H1 (cell line): ENCODE data around the gene KCNMB2.

ENCODE experiments used
- HDAC6 ChIP-seq: IDR thresholded peaks from one replicate; pipeline ENCODE4 v1.7.1; 2012; ENCODE audit warnings: low read depth, mild to moderate bottlenecking, inconsistent platforms, low read length, moderate library complexity
- POLR2A ChIP-seq, 2 experiments: IDR thresholded peaks; 1 replicate in 1 of 2; 2 replicates in 1 of 2; pipeline ENCODE4 v1.6.1; 2011; ENCODE audit warnings: low read depth in 2 of 2, low read length in 2 of 2, mild to moderate bottlenecking in 2 of 2; ENCODE audit errors: control extremely low read depth in 1 of 2
- POLR2AphosphoS5 ChIP-seq: IDR thresholded peaks from 2 replicates; pipeline ENCODE4 v1.6.1; 2011; ENCODE audit warnings: low read depth, low read length
- TF ChIP-seq, protein P1 (sequence below), 3 experiments: IDR thresholded peaks; 1 replicate in 2 of 3; 2 replicates in 1 of 3; pipeline versions ENCODE4 v1.5.1 to v1.6.1; 2011; ENCODE audit warnings: low read length in 3 of 3, mild to moderate bottlenecking in 3 of 3, inconsistent platforms in 2 of 3, low read depth in 1 of 3, moderate library complexity in 1 of 3; ENCODE audit not compliant: insufficient read depth in 1 of 3; ENCODE audit errors: control extremely low read depth in 1 of 3

- TF ChIP-seq POLR2AphosphoS5, result no peak
- TF ChIP-seq, protein P1, sequence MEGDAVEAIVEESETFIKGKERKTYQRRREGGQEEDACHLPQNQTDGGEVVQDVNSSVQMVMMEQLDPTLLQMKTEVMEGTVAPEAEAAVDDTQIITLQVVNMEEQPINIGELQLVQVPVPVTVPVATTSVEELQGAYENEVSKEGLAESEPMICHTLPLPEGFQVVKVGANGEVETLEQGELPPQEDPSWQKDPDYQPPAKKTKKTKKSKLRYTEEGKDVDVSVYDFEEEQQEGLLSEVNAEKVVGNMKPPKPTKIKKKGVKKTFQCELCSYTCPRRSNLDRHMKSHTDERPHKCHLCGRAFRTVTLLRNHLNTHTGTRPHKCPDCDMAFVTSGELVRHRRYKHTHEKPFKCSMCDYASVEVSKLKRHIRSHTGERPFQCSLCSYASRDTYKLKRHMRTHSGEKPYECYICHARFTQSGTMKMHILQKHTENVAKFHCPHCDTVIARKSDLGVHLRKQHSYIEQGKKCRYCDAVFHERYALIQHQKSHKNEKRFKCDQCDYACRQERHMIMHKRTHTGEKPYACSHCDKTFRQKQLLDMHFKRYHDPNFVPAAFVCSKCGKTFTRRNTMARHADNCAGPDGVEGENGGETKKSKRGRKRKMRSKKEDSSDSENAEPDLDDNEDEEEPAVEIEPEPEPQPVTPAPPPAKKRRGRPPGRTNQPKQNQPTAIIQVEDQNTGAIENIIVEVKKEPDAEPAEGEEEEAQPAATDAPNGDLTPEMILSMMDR (IDR thresholded peaks at IDR 0.05; ENCODE audit: control extremely low read depth in 1 of 3, insufficient read depth in 1 of 3, low read depth in 1 of 3, low read length in 3 of 3), result no peak
- no peak for TF ChIP-seq HDAC6
- no peak for TF ChIP-seq POLR2A (IDR thresholded peaks at IDR 0.05; ENCODE audit: control extremely low read depth in 1 of 2, low read depth in 2 of 2, low read length in 2 of 2)
Observed at GRCh38 chr3:178822722-178823121, 286.5 kb downstream of the KCNMB2 start.
